Naive thymus-derived CD4-positive, alpha-beta T cell (primary cell): ENCODE measurements around the gene VDR. TPM values are rescaled to one million over a fixed set of nuclear protein-coding genes. Genes with fewer than 3 reads are reported as not detected.

Source experiments
- ATAC-seq: fragments of 150-1000 bp; cut with Tn5 transposase; 2 replicates; pipeline ENCODE4 v1.10.0; 2021; ENCODE audit warnings: mild to moderate bottlenecking, moderate library complexity
- CTCF ChIA-PET: fragments of 350-600 bp; sonication (Branson Sonifier 250); formaldehyde crosslinking; loops from one replicate; lab custom pipeline; 2021; ENCODE audit warnings: antibody characterized with exemption; lab: Charles Lee
- POLR2A ChIA-PET: fragments of 350-600 bp; sonication (Branson Sonifier 250); formaldehyde crosslinking; loops from one replicate; lab custom pipeline; 2021; ENCODE audit warnings: antibody characterized with exemption, inconsistent platforms; lab: Charles Lee
- DNase-seq, 9 donors: peaks; one replicate each; pipeline versions ENCODE4 v3.0.0 to v3.0.0-alpha.2; 2020 to 2022; ENCODE audit warnings: mixed read lengths in 1 of 9
- H3K27ac ChIP-seq: one replicate; pipeline ENCODE4 v1.7.0; 2013; ENCODE audit warnings: mild to moderate bottlenecking, low read depth, low read length, moderate library complexity
- H3K27me3 ChIP-seq, 2 donors: one replicate each; pipeline ENCODE4 v1.7.0; 2013; ENCODE audit warnings: low read length in 2 of 2, mild to moderate bottlenecking in 2 of 2, moderate library complexity in 2 of 2; ENCODE audit not compliant: control insufficient read depth in 2 of 2, insufficient read depth in 2 of 2
- H3K36me3 ChIP-seq, 3 experiments: 1 replicate in 2 of 3; 2 replicates in 1 of 3; pipeline ENCODE4 v1.7.0; 2013; ENCODE audit warnings: low read length in 3 of 3, mild to moderate bottlenecking in 3 of 3, moderate library complexity in 1 of 3; ENCODE audit not compliant: insufficient read depth in 3 of 3, control insufficient read depth in 2 of 3
- H3K4me1 ChIP-seq, 2 donors: one replicate each; pipeline ENCODE4 v1.7.0; 2013; ENCODE audit warnings: low read length in 2 of 2, mild to moderate bottlenecking in 2 of 2, moderate library complexity in 1 of 2; ENCODE audit not compliant: control insufficient read depth in 2 of 2, insufficient read depth in 2 of 2
- H3K4me3 ChIP-seq: 2 replicates; pipeline ENCODE4 v1.7.0; 2013; ENCODE audit warnings: mild to moderate bottlenecking, low read length
- H3K9me3 ChIP-seq, 3 experiments: 1 replicate in 2 of 3; 2 replicates in 1 of 3; pipeline ENCODE4 v1.7.0; 2013; ENCODE audit warnings: low read length in 3 of 3; ENCODE audit not compliant: control insufficient read depth in 2 of 3
- H3K27ac Mint-ChIP-seq, 9 donors: one replicate each; pipeline ENCODE4 v1.8.0; 2020 to 2022; ENCODE audit warnings: mixed read lengths in 9 of 9, mild to moderate bottlenecking in 8 of 9, moderate library complexity in 5 of 9, inconsistent platforms in 2 of 9
- H3K27me3 Mint-ChIP-seq, 5 donors: one replicate each; pipeline ENCODE4 v1.8.0; 2021 to 2022; ENCODE audit warnings: mixed read lengths in 5 of 5, mild to moderate bottlenecking in 1 of 5
- H3K36me3 Mint-ChIP-seq, 5 donors: one replicate each; pipeline ENCODE4 v1.8.0; 2020 to 2022; ENCODE audit warnings: mixed read lengths in 5 of 5, mild to moderate bottlenecking in 3 of 5, inconsistent platforms in 1 of 5
- H3K4me1 Mint-ChIP-seq, 7 donors: one replicate each; pipeline ENCODE4 v1.8.0; 2020 to 2022; ENCODE audit warnings: mixed read lengths in 7 of 7, mild to moderate bottlenecking in 3 of 7, inconsistent platforms in 1 of 7
- H3K4me3 Mint-ChIP-seq, 10 donors: one replicate each; pipeline ENCODE4 v1.8.0; 2020 to 2022; ENCODE audit warnings: mild to moderate bottlenecking in 10 of 10, mixed read lengths in 10 of 10, moderate library complexity in 6 of 10, inconsistent platforms in 2 of 10
- H3K9me3 Mint-ChIP-seq, 11 donors: one replicate each; pipeline ENCODE4 v1.8.0; 2020 to 2022; ENCODE audit warnings: mixed read lengths in 11 of 11, mild to moderate bottlenecking in 4 of 11, inconsistent platforms in 1 of 11, moderate library complexity in 1 of 11
- intact Hi-C, 2 donors: fragments of 100-400 bp; cut with micrococcal nuclease; formaldehyde crosslinking; loops; one replicate each; pipeline ENCODE4 v1.15.1; 2023
- polyA plus RNA-seq, 2 donors: library from polyadenylated mRNA; unstranded; fragments of 300-500 nt; fragmentation: Illumina TruSeq; gene quantifications; one replicate each; pipeline ENCODE4 v1.2.3, GENCODE V29; 2021
- total RNA-seq, 6 experiments: library from RNA in 5 of 6; stranded (reverse) in 5 of 6; gene quantifications; 1 replicate in 5 of 6; 2 replicates in 1 of 6; pipeline ENCODE4 v1.2.3 and lab custom pipeline; 2021 to 2026

VDR gene
- total and polyA plus RNA-seq, 7 experiments from 2014 or later = 0.11 to 82.6 (median 2.5) TPM

DNA sequence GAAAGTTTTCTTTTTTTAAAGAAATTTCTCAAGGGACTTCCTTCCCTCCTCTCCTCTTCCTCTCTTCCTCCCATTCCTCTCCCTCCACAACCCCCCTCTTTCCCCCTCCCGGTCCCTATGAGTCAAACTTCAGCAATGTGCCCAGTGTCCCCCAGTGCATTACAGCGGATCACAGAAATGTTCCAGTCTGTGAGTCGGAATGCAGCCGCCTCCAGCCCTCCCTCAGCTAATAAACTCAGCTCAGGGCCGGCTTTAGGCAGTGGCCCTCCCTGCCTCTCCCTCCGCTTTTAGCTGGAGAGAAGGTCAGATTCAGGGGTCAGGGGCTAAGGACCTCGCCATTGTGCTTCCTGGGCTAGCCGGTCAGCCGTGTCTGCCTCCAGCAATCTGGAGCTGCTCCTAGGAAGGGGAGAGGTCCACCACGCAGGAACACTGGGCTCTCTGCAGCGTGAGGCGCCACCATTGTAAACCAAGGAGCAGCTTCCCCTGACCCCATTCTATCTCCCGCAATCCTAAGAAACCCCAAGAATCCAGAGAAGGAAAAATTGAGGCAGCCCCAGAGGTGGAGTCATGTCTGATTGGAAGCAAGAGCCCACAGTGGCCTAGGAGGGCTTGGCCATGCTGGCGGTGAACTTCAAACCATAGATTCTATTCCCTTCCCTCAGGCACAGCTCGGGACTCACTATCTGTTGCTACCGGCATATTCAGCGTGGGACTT is 84.0 kb downstream of the VDR start:
- Mint-ChIP-seq H3K27ac (peak overlapping the region; percentile 90 to 99 (median 97)), H3K4me3 (peak overlapping the region; percentile 84 to 99 (median 93)), H3K9me3 (no peaks in the 10 kb centered on the region), H3K36me3 (peaks cover 0 to 27% (median 0%) of the 10 kb centered on the region in 5 donors), H3K27me3 (no peaks in the 10 kb centered on the region), H3K4me1 (peaks cover 70 to 87% (median 82%) of the 10 kb centered on the region in 7 donors)
- no peak for ATAC-seq
- intact Hi-C loops = loop anchor here (1.0 kb wide), 2 partner anchors 13 to 17 kb away; no protein-coding TSS in a partner anchor
- peaks cover 56 to 76% of the 10 kb centered on the region in 2 donors for H3K4me1 ChIP-seq
- ChIA-PET CTCF (interaction anchor here (0.6 to 22.9 kb wide), 3 partner anchors 13 to 77 kb away, joined by 3 to 539 read pairs (median 16); no protein-coding TSS in a partner anchor), POLR2A (interaction anchor here (0.6 to 7.3 kb wide), 7 partner anchors 11 to 1551 kb away, joined by 3 to 239 read pairs (median 4); no protein-coding TSS in a partner anchor)
- no peaks in the 10 kb centered on the region for H3K27me3 ChIP-seq
- DNase-seq = no peak
- H3K27ac ChIP-seq = peak overlapping the region; percentile 88
- H3K36me3 ChIP-seq = no peaks in the 10 kb centered on the region
- no peaks in the 10 kb centered on the region for H3K9me3 ChIP-seq
- peak overlapping the region; percentile 82 for H3K4me3 ChIP-seq

DNA sequence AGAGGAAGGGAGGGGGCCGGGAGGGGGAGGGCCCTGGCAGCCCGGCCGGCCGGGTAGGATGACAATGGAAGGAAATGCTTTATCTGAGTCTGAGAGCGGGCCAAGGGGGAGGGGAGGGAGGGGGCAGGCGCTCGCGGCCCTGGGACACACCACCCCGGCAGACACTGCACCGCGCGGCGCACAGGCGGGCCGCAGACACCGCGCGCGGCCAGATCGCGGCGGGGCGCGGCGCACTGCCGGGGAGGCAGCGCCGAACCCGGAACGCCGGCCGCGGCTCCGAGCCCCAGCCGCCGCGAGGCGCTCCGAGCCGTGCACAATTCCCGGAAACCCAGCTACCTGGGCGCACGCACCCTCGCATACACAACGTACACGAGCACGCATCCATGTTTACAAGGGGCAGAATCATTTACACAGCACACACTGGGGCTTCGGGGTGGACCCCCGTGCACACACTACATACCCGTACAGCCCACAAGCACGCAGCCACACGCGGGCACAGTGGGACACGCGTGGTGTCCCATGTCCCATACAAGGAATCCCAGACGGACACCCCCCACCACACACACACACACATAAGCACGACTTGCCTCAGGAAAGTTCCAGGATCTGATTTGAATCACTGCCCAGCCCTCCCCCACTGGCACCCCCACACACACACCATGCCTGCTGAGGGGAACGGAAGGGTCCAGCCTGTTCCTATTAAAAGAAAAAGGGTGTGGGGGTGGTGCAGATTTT is 84.7 kb downstream of the VDR start, which contains the start of gene HDAC7:
Gene HDAC7 (minus strand): TSS at position 8 of the 735 bp plus-strand sequence. CDS start 118 bp downstream, outside the sequence.
- peak; percentile 76 for ATAC-seq
- Histone ChIP-seq H3K27ac (peak within 1 kb of the TSS; percentile 88), H3K36me3 (no peaks in the 10 kb centered on the region), H3K4me3 (peak within 1 kb of the TSS; percentile 82), H3K4me1 (peaks cover 55 to 73% of the 10 kb centered on the region in 2 donors), H3K9me3 (no peaks in the 10 kb centered on the region), H3K27me3 (no peaks in the 10 kb centered on the region)
- Mint-ChIP-seq H3K36me3 (peaks cover 0 to 26% (median 0%) of the 10 kb centered on the region in 5 donors), H3K4me3 (peak within 1 kb of the TSS; percentile 86 to 99 (median 96)), H3K27ac (peak within 1 kb of the TSS; percentile 96 to 99 (median 97)), H3K4me1 (peaks cover 75 to 87% (median 82%) of the 10 kb centered on the region in 7 donors), H3K9me3 (no peaks in the 10 kb centered on the region), H3K27me3 (no peaks in the 10 kb centered on the region)
- DNase-seq = peak; percentile 54 to 79 (median 69)
- ChIA-PET CTCF (interaction anchor here (0.6 to 22.9 kb wide), 5 partner anchors 11 to 76 kb away, joined by 3 to 539 read pairs (median 16); no protein-coding TSS in a partner anchor), POLR2A (interaction anchor here (0.5 to 7.3 kb wide), 10 partner anchors 11 to 1550 kb away, joined by 3 to 239 read pairs (median 4); partner anchors contain the start of gene RPAP3)
- intact Hi-C loops = loop anchor here (1.0 to 10.0 kb wide), 9 partner anchors 12 to 1825 kb away; partner anchors contain the start of genes KANSL2 (in 1 of the 2) and SCAF11 (in 1 of the 2)

DNA sequence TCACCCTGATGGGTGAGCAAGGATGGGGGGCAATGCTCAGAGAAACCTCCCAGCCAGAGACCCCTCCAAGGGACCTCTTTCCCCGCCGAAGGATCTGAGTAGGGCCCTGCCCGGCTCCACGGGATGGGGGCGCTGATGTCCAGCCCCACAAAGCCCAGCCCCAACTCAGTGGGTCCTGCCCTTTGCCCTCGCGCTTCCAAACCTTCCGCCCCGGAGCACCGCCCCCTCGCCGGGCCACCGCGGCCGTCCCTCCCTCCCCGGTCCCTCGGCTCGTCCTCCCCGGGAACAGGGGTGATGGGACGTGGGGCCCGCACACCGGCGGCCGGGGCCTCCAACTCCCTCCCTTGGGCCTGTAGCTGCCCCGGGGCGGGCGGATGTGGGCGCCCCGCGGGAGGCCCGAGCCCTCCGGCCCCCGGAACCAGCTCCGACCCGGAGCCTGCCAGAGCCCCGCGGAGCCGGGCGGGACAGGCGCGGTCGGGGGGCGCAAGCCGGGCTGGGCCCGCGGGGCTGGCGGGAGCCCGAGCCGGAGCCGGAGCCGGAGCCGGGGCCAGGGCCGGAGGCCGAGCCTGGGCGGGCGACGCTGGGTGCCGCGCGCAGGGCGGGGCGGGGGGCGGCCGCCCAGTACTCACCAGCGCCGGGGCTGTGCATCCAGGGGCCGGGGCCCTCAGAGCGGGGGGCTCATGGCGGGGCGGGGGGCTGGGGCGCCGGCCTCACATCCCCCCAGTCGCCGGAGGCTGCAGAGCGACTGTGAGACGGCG is 85.5 kb downstream of the VDR start:
- Histone ChIP-seq H3K4me1 (peaks cover 55 to 73% of the 10 kb centered on the region in 2 donors), H3K9me3 (no peaks in the 10 kb centered on the region), H3K27ac (peak overlapping the region; percentile 88), H3K4me3 (peak overlapping the region; percentile 82), H3K27me3 (no peaks in the 10 kb centered on the region), H3K36me3 (no peaks in the 10 kb centered on the region)
- H3K4me3 Mint-ChIP-seq = peak overlapping the region; percentile 86 to 99 (median 96)
- peaks cover 75 to 87% (median 82%) of the 10 kb centered on the region in 7 donors for H3K4me1 Mint-ChIP-seq
- no peaks in the 10 kb centered on the region for H3K9me3 Mint-ChIP-seq
- ChIA-PET CTCF (interaction anchor here (0.6 to 22.9 kb wide), 5 partner anchors 10 to 104 kb away, joined by 4 to 539 read pairs (median 16); no protein-coding TSS in a partner anchor), POLR2A (interaction anchor here (0.5 to 7.3 kb wide), 13 partner anchors 11 to 586 kb away, joined by 3 to 239 read pairs (median 4); partner anchors contain the start of gene RPAP3)
- DNase-seq (peak in 2 of 9 donors; percentile 16 to 76), ATAC-seq (peak; percentile 27)
- peak overlapping the region; percentile 90 to 99 (median 97) for H3K27ac Mint-ChIP-seq
- peaks cover 0 to 29% (median 0%) of the 10 kb centered on the region in 5 donors for H3K36me3 Mint-ChIP-seq
- intact Hi-C loops = loop anchor here (1.0 to 10.0 kb wide), 8 partner anchors 11 to 1825 kb away; partner anchors contain the start of genes KANSL2 (in 1 of the 2) and SCAF11 (in 1 of the 2)
- H3K27me3 Mint-ChIP-seq = no peaks in the 10 kb centered on the region

DNA sequence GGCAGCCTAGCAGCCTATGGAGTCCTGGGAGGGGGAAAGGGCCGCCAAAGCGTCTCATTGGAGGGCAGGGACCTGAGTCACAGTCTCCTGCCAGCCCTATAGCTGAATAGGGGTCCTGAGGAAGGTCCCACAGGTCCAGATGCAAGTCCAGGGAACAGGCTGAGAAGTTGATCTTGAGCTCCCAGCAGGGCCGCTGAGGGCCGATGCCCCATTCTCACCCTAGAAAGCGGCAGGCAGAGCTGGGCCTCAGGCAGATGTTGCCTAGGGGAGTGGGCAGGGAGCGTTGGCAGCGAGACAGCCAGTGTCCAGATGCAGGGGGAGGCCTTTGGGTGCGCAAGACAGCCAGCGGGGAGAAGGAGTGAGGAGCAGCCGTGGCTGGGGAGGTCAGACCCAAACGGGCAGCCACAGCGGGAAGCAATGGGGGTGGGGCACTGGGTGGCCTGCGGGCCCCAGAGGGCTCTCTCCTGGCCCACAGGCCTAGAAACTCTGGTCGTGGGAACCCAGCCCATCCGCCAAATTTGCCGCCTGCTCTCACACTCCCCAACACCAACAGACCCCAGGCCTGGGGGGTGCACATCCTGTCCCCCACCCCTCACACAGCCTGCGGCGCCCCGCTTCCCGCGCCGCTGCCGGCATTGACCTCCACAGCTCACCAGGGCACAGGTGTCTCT is 86.2 kb downstream of the VDR start:
- H3K4me1 ChIP-seq = peaks cover 55 to 73% of the 10 kb centered on the region in 2 donors
- Mint-ChIP-seq H3K27me3 (no peaks in the 10 kb centered on the region), H3K27ac (peak overlapping the region; percentile 90 to 99 (median 97)), H3K9me3 (no peaks in the 10 kb centered on the region), H3K4me3 (peak overlapping the region; percentile 86 to 99 (median 94)), H3K4me1 (peaks cover 75 to 87% (median 82%) of the 10 kb centered on the region in 7 donors), H3K36me3 (peaks cover 0 to 30% (median 0%) of the 10 kb centered on the region in 5 donors)
- POLR2A ChIA-PET = interaction anchor here (0.6 to 7.3 kb wide), 12 partner anchors 10 to 1552 kb away, joined by 3 to 239 read pairs (median 4); partner anchors contain the start of gene RPAP3
- intact Hi-C loops = loop anchor here (1.0 to 10.0 kb wide), 8 partner anchors 10 to 1824 kb away; partner anchors contain the start of genes KANSL2 (in 1 of the 2) and SCAF11 (in 1 of the 2)
- H3K9me3 ChIP-seq = no peaks in the 10 kb centered on the region
- H3K4me3 ChIP-seq = peak overlapping the region; percentile 81
- CTCF ChIA-PET = interaction anchor here (1.2 to 22.9 kb wide), 7 partner anchors 10 to 104 kb away, joined by 3 to 539 read pairs (median 6); no protein-coding TSS in a partner anchor
- no peaks in the 10 kb centered on the region for H3K36me3 ChIP-seq
- DNase-seq (peak in 4 of 9 donors; percentile 37 to 59 (median 42)), ATAC-seq (peak; percentile 9)
- no peaks in the 10 kb centered on the region for H3K27me3 ChIP-seq
- peak overlapping the region; percentile 88 for H3K27ac ChIP-seq

DNA sequence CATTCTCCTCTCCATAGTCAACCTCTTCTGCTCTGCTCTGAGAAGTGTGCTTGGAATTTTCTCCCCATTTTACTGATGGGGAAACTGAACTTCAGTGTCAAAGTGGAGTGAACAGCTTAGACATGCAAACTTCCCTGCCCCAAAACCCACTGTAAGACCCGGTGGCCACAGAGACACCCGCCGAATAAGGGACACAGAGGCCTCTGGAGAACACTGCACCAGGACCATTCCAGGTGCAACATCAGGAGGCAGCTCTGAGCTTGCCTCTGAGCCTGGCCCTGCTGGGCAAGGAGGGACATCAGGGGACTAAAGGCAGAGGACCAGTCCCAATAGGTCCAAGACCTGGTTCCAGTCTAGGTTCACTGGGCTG is 86.8 kb downstream of the VDR start:
- H3K9me3 Mint-ChIP-seq = no peaks in the 10 kb centered on the region
- peaks cover 74 to 87% (median 82%) of the 10 kb centered on the region in 7 donors for H3K4me1 Mint-ChIP-seq
- peak overlapping the region; percentile 81 for H3K4me3 ChIP-seq
- no peaks in the 10 kb centered on the region for H3K36me3 ChIP-seq
- ChIA-PET POLR2A (interaction anchor here (0.8 to 7.3 kb wide), 12 partner anchors 9 to 112 kb away, joined by 3 to 239 read pairs (median 4); partner anchors contain the start of gene RPAP3), CTCF (interaction anchor here (0.8 to 22.9 kb wide), 10 partner anchors 9 to 76 kb away, joined by 3 to 539 read pairs (median 4); no protein-coding TSS in a partner anchor)
- H3K27me3 Mint-ChIP-seq = no peaks in the 10 kb centered on the region
- H3K4me3 Mint-ChIP-seq = peak overlapping the region; percentile 86 to 99 (median 94)
- peak overlapping the region; percentile 90 to 99 (median 97) for H3K27ac Mint-ChIP-seq
- ATAC-seq (no peak), DNase-seq (no peak)
- H3K36me3 Mint-ChIP-seq = peaks cover 0 to 31% (median 0%) of the 10 kb centered on the region in 5 donors
- peaks cover 57 to 72% of the 10 kb centered on the region in 2 donors for H3K4me1 ChIP-seq
- intact Hi-C loops = loop anchor here (2.0 to 10.0 kb wide), 6 partner anchors 15 to 1823 kb away; partner anchors contain the start of genes KANSL2 (in 1 of the 2) and SCAF11 (in 1 of the 2)
- no peaks in the 10 kb centered on the region for H3K27me3 ChIP-seq
- no peaks in the 10 kb centered on the region for H3K9me3 ChIP-seq
- peak overlapping the region; percentile 88 for H3K27ac ChIP-seq
